ENCODE measurements around the gene PANX3. TPM values are rescaled to one million over a fixed set of nuclear protein-coding genes. Genes with fewer than 3 reads are reported as not detected.

Gene PANX3
- total and polyA plus RNA-seq, 2 of the 4 experiments (the other 2 are of a cell fraction): not detected

- Histone ChIP-seq H3K79me1 (ENCODE audit: low read depth in 1 of 2, low read length in 2 of 2) (no peaks in the 10 kb centered on the region), H3K27me3 (ENCODE audit: control insufficient read depth, insufficient read depth, low read length) (no peaks in the 10 kb centered on the region), H3K9me1 (ENCODE audit: insufficient read depth, low read length) (no peaks in the 10 kb centered on the region), H2AK9ac (replicated peaks; ENCODE audit: low read depth, low read length, poor library complexity) (no peak overlapping the region), H2BK5ac (ENCODE audit: low read depth, low read length, poor library complexity, severe bottlenecking) (no peak overlapping the region), H2BK20ac (ENCODE audit: low read depth, low read length) (no peak overlapping the region), H3K56ac (ENCODE audit: extremely low read depth, insufficient read depth, low read length) (no peak overlapping the region), H3K14ac (replicated peaks; ENCODE audit: low read depth, low read length) (no peak overlapping the region), H2BK120ac (ENCODE audit: low read depth, low read length) (no peak overlapping the region), H4K5ac (ENCODE audit: low read depth, low read length) (no peak overlapping the region), H3K4me1 (ENCODE audit: control insufficient read depth, insufficient read depth, low read length) (no peaks in the 10 kb centered on the region), H3K18ac (ENCODE audit: low read depth, low read length) (no peak overlapping the region), H3K23ac (ENCODE audit: low read depth, low read length) (no peak overlapping the region), H3K4me2 (ENCODE audit: low read depth, low read length) (no peak overlapping the region), H4K8ac (ENCODE audit: low read depth in 2 of 2, low read length in 2 of 2) (no peak overlapping the region), H3K27ac (ENCODE audit: insufficient read depth, low read length) (no peak overlapping the region), H2BK15ac (ENCODE audit: low read depth, low read length) (no peak overlapping the region), H3K9me3 (ENCODE audit: control insufficient read depth, insufficient read depth, low read length) (no peaks in the 10 kb centered on the region), H4K91ac (ENCODE audit: insufficient read depth, low read depth, low read length) (no peak overlapping the region), H4K20me1 (ENCODE audit: insufficient read depth, low read length) (no peaks in the 10 kb centered on the region), H2AK5ac (ENCODE audit: low read depth, low read length) (no peak overlapping the region), H3K36me3 (ENCODE audit: control insufficient read depth, insufficient read depth, low read length) (no peaks in the 10 kb centered on the region), H3K4me3 (ENCODE audit: insufficient read depth, low read depth, low read length) (no peak overlapping the region), H3K4ac (ENCODE audit: low read depth, low read length) (no peak overlapping the region), H2AFZ (replicated peaks; ENCODE audit: low read length, poor library complexity) (no peak overlapping the region), H3K9ac (ENCODE audit: low read depth, low read length) (no peak overlapping the region)
- no CpG with 5 or more reads among the region's 3 CpGs for WGBS, 2 experiments (ENCODE audit: extremely low coverage in 2 of 2, insufficient read length in 1 of 2)
- dilution Hi-C loops (cut with HindIII; ENCODE audit: low sequenced_read_pairs, unreplicated experiment): no loop called here
- ATAC-seq (ENCODE audit: low read depth): no peak
- in situ Hi-C loops (cut with MboI; ENCODE audit: low sequenced_read_pairs): no loop called here
- intact Hi-C loops (cut with micrococcal nuclease): no loop called here
- no peak for TF ChIP-seq MAFK (IDR thresholded peaks at IDR 0.05; ENCODE audit: low read depth, low read length)
- no peak for TF ChIP-seq CEBPB (IDR thresholded peaks at IDR 0.05; ENCODE audit: low read depth, low read length)
- no peak for TF ChIP-seq FOS (IDR thresholded peaks at IDR 0.05; ENCODE audit: low read depth, low read length)
- no peak for TF ChIP-seq MXI1 (IDR thresholded peaks at IDR 0.05; ENCODE audit: borderline replicate concordance, low read depth, low read length)
- TF ChIP-seq RCOR1 (IDR thresholded peaks at IDR 0.05; ENCODE audit: insufficient replicate concordance, low read length): no peak
- no peak for TF ChIP-seq MAZ (IDR thresholded peaks at IDR 0.05; ENCODE audit: borderline replicate concordance, low read depth, low read length)
- DNase-seq: no peak
- ChIA-PET POLR2A (ENCODE audit: unreplicated experiment) (no interaction called here), CTCF (interaction anchor here (0.6 kb wide), 1 partner anchor 190 kb away, joined by 3 read pairs; no protein-coding TSS in a partner anchor)
- no TSS peak for BruUV-seq (replicated peaks)
Observed at GRCh38 chr11:124605719-124606118, 5.5 kb upstream of the PANX3 start.
